ENCODE results near the gene AKNA.

AKNA gene

GRCh38 chr9:114396558-114397218 is 8.9 kb upstream of the AKNA start:
- DNase-seq (ENCODE audit: low spot score): no peak

GRCh38 chr9:114395768-114396167 is 8.0 kb upstream of the AKNA start:
- DNase-seq (ENCODE audit: low spot score): no peak

GRCh38 chr9:114395334-114395617 is 7.5 kb upstream of the AKNA start:
- DNase-seq (ENCODE audit: low spot score): no peak

- DNase-seq (ENCODE audit: low spot score): no peak
These were observed 6.9 kb upstream of the AKNA start for GRCh38 chr9:114394523-114395333.

- DNase-seq (ENCODE audit: low spot score): no peak
These were observed 4.9 kb upstream of the AKNA start for GRCh38 chr9:114392749-114393112.

GRCh38 chr9:114390952-114391351 is 3.2 kb upstream of the AKNA start:
- peak; percentile 26 for DNase-seq (ENCODE audit: low spot score)

- DNase-seq (ENCODE audit: low spot score): no peak
These were observed 2.0 kb upstream of the AKNA start for GRCh38 chr9:114389612-114390368.

- no peak for DNase-seq (ENCODE audit: low spot score)
These were observed 1.1 kb upstream of the AKNA start for GRCh38 chr9:114388764-114389375.

GRCh38 chr9:114388357-114388682 is 538 bp upstream of the AKNA start:
- no peak for DNase-seq (ENCODE audit: low spot score)

- DNase-seq (ENCODE audit: low spot score): no peak
These were observed 699 bp downstream of the AKNA start for GRCh38 chr9:114386886-114387679.

GRCh38 chr9:114386361-114386885 is 1.4 kb downstream of the AKNA start:
- DNase-seq (ENCODE audit: low spot score): no peak

GRCh38 chr9:114385397-114386181 is 2.2 kb downstream of the AKNA start:
- peak; percentile 87 for DNase-seq (ENCODE audit: low spot score)

- DNase-seq (ENCODE audit: low spot score): no peak
These were observed 2.9 kb downstream of the AKNA start for GRCh38 chr9:114384836-114385396.

- DNase-seq (ENCODE audit: low spot score): no peak
These were observed 3.4 kb downstream of the AKNA start for GRCh38 chr9:114384341-114384740.

GRCh38 chr9:114383521-114384231 is 4.1 kb downstream of the AKNA start:
- no peak for DNase-seq (ENCODE audit: low spot score)

GRCh38 chr9:114382699-114383520 is 4.9 kb downstream of the AKNA start:
- no peak for DNase-seq (ENCODE audit: low spot score)

GRCh38 chr9:114378883-114379282 is 8.9 kb downstream of the AKNA start:
- DNase-seq (ENCODE audit: low spot score): no peak

GRCh38 chr9:114378016-114378415 is 9.8 kb downstream of the AKNA start:
- DNase-seq (ENCODE audit: low spot score): no peak

All from kidney tubule cell (primary cell).